Activated CD8-positive, alpha-beta memory T cell treated with anti-CD3 and anti-CD28 coated beads, Interleukin-2, amount 50 U/mL, for 24 hours (primary cell): ENCODE data around the gene NR6A1.

ENCODE experiments used
- DNase-seq: peaks from one replicate; pipeline ENCODE4 v3.0.0-alpha.2; 2020; ENCODE audit errors: extremely low read depth

The NR6A1 gene

DNA sequence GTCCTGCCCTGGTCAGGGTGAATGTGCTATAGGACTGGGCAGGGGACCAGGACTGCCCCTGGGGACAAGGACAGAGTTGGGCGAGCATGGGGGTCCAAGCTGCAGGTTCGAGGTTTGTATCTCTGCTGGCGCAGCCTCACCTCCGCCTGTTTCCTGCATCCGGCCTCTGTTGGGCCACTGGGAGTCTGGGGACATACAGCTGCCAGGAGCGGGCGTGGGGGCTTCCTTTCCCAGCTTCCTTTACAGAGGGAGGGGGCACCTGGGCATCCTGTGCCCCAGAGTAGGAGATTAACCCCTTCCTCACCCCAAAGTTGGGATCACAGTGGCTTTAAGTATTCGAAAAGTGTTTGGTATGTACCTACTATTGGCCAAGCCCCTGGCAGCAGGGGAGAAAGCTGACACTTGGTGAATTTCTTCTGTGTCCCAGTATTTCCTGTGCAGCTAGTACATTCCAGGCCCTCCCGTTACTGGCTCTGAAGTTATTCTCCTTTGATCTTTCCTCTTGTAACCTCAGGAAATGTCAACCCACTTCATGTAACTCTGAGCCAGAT is 24.8 kb upstream of the NR6A1 start:
- DNase-seq, result no peak

- no peak for DNase-seq
Observed at GRCh38 chr9:124794902-124795491, 23.9 kb upstream of the NR6A1 start.

DNA sequence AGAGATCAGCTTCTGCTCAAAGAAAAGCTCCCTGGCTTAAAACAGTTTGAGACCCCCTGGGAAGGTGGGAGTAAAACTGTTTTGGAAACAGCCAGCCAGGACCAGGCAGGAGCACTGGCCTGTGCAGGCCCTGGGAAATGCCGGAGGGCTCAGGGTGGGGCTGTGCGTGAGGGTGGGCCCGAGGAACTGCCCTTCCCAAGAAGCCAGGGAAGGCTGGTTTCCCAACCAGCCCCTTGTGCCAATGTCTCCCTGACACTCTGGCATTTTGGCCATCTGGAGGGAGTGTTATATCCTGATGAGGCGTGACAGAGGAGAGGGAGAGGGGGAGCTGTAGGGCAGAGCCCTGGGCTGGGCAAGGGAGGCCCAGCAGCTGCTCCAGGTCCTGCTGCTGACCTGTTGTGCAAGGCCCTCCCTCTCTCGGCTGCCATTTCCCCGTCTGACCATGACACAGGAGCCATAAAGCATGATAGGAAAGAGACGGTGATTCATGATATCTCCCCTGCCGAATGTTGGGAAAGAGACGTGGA is 22.0 kb upstream of the NR6A1 start:
- no peak for DNase-seq

- DNase-seq, result no peak
Observed at GRCh38 chr9:124792257-124793014, 21.3 kb upstream of the NR6A1 start.

- no peak for DNase-seq
Observed at GRCh38 chr9:124790801-124791505, 19.8 kb upstream of the NR6A1 start.

GRCh38 chr9:124790301-124790700 is 19.2 kb upstream of the NR6A1 start:
- no peak for DNase-seq

DNA sequence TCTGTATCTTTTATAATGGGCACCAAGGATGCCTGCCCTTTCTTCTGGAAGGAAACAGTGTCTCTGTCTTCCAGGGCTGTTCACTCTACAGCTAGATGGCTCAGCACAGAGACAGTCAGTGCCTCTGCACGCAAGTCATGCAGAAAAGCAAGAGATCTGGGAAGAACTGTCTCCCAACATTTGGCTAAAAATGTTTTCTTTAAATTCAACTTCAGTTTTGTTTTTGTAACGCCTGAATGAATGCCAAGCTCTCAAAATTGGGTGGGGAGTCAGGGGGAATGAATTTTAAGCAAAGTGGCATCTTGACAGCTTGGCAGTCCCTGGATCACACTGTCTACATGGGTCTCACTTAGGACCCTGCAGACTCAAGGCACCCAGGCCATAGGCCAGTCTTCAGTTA is 18.4 kb upstream of the NR6A1 start:
- DNase-seq, result no peak

DNA sequence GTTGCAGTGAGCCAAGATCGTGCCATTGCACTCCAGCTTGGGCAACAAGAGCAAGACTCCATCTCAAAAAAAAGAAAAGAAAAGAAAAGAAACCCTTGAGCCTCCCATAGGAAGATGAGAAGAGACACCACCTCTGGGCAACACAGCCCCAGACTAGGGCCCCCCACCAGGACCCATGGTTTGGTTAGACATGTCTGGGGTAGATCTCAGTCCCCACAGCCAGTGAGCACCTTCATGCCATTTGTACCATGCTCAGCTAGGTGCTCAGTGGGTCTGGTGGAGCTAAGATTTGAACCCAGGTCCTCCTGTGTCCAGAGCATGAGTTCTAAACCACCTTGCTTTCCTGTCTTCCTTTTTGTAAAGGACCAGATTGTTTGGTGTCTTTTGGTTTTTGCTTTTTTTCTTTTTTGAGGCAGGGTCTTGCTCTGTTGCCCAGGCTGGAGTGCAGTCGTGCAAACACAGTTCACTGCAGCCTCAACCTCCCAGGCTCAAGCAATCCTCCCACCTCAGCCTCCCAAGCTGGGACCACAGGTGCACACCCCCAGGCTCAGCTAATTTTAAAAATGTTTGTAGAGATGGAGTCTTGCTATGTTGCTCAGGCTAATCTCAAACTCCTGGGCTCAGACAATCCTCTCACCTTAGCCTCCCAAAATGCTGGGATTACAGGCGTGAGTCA is 17.6 kb upstream of the NR6A1 start:
- DNase-seq, result no peak

DNA sequence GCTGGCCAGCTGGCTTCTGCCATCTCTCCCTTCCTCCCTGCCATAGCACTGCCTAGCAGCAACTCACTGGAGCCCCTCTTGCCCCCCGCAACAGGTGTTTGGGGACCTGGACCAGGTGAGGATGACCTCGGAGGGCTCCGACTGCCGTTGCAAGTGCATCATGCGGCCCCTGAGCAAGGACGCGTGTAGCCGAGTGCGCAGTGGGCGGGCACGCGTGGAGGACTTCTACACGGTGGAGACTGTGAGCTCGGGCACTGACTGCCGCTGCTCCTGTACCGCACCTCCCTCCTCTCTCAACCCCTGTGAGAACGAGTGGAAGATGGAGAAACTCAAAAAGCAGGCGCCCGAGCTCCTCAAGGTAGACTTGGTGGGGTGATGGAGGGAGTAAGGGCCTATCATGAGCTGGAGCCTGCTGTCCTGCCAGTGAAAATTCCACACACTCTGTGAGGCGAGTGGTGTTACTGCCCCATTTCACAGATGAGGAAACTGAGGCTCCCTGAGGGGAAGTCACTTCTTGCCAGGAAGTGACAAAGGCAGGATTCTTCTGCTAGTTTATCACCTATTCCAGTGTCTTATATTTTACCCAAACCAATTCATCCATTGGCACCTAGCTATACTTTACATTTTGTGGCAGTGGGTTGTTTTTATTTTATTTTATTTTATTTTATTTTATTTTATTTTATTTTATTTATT is 15.9 kb upstream of the NR6A1 start:
- no peak for DNase-seq

- DNase-seq, result no peak
Observed at GRCh38 chr9:124784509-124784908, 13.4 kb upstream of the NR6A1 start.

- DNase-seq, result no peak
Observed at GRCh38 chr9:124783830-124784229, 12.7 kb upstream of the NR6A1 start.

GRCh38 chr9:124782661-124783574 is 11.8 kb upstream of the NR6A1 start:
- no peak for DNase-seq

- no peak for DNase-seq
Observed at GRCh38 chr9:124781967-124782660, 11.0 kb upstream of the NR6A1 start.

GRCh38 chr9:124780757-124781151 is 9.6 kb upstream of the NR6A1 start:
- no peak for DNase-seq

DNA sequence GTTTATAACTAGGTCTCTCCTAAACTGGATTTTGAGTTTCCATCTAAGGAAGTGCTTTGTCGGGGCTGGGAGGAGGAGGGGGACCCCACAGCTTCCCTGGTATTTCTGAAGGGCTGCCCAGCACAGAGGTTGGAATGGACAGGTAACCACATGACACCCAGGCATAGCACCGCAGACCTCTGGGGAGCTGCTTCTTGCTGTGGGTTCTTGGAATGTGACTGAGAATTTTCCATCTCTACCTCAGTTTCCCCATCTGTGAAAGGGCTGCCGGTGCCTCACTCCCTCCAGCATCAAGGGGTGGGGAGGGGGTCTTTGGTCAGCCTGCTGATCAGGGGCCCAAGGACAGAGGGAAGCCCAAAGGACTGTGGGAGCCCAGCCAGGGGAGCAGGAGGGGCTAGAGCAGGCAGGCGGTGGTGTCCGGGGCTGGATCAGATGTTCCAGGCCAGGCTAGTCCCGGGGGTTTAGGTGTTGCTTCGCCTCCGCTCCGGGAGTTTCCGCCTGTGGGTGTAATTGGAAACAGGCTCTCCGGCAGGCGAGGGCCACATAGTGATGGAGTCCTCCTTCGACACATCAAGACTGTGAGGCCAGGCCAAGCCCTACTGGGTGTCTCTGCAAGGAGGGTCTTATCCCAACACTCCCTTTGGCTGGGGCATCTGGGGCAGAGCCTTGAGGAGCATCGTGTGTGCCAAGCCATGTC is 9.1 kb upstream of the NR6A1 start:
- no peak for DNase-seq

DNA sequence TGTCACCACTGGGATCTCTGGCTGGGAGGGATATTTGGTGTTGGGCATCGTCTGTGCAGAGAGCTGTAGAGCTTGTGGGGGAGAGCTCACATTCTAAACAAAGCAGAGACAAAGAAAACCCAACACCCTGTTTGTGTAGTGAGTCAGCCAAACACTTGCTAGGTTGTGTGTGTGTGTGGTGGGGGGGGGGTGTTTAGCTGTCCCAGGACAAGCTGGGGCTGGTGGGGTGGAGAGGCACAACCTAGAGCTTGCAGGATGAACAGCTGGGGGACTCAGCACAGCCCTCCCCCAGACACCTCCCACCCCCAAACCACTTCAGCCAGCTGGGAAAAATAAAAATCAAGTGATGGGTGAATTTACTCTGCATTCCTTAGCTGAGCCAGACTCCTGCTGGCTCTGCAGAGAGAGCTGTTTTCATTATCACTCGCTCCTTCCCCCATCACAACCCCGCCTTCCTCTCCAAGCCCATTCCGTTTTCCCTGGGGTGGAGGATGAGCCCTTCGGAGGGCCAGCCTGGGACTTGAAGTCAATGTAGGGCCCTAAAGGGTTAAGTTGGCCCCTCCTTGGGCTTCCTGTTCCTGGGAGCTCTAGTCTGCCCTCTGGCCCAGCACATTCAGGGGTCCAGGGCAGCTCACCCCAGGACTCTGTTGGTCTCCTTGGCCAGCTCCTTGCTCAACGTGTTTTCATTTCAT is 8.4 kb upstream of the NR6A1 start:
- DNase-seq, result no peak

GRCh38 chr9:124778575-124779367 is 7.7 kb upstream of the NR6A1 start:
- DNase-seq, result no peak
